ENCODE results near the gene DSC1. TPM values are rescaled to one million over a fixed set of nuclear protein-coding genes. Genes with fewer than 3 reads are reported as not detected.

Gene DSC1
- total RNA-seq (ENCODE audit: low replicate concordance), result 1.6 and 4.1 TPM in 2 replicates
- long read RNA-seq, full-length matches to known transcripts, result 1 of 9 reads
- long read RNA-seq, partial matches to known transcripts, result 7 of 9 reads
- long read RNA-seq, other reads (novel, unspliced or antisense), result 1 of 9 reads

- Mint-ChIP-seq H3K36me3 (no peaks in the 10 kb centered on the region), H3K4me3 (peak within 1 kb of the TSS; percentile 13), H3K9me3 (no peaks in the 10 kb centered on the region), H3K4me1 (ENCODE audit: unreplicated experiment) (no peaks in the 10 kb centered on the region), H3K27ac (peak within 1 kb of the TSS; percentile 67), H3K27me3 (no peaks in the 10 kb centered on the region)
- no peak for TF ChIP-seq CTCF (conservative IDR thresholded peaks at IDR 0.05)
- DNase-seq (ENCODE audit: extremely low spot score, unreplicated experiment), result no peak
These were observed at the start of gene DSC1 for GRCh38 chr18:31162825-31163435. TSS of gene DSC1 (minus strand) at chr18:31162856. CDS start at chr18:31162594, 262 bp downstream.

- H3K4me3 Mint-ChIP-seq, result no peak overlapping the region
- TF ChIP-seq CTCF (conservative IDR thresholded peaks at IDR 0.05), result no peak
- no peak overlapping the region for H3K27ac Mint-ChIP-seq
- H3K27me3 Mint-ChIP-seq, result no peaks in the 10 kb centered on the region
- no peak for DNase-seq (ENCODE audit: extremely low spot score, unreplicated experiment)
- H3K4me1 Mint-ChIP-seq (ENCODE audit: unreplicated experiment), result peaks cover 9% of the 10 kb centered on the region
- H3K9me3 Mint-ChIP-seq, result peaks cover 4% of the 10 kb centered on the region
- H3K36me3 Mint-ChIP-seq, result peaks cover 4% of the 10 kb centered on the region
These were observed 48.4 kb upstream of the DSC1 start for GRCh38 chr18:31211047-31211446.

GRCh38 chr18:31209041-31209440 lies 46.4 kb upstream of the DSC1 start:
- H3K4me3 Mint-ChIP-seq, result no peak overlapping the region
- DNase-seq (ENCODE audit: extremely low spot score, unreplicated experiment), result no peak
- H3K36me3 Mint-ChIP-seq, result peaks cover 4% of the 10 kb centered on the region
- H3K27ac Mint-ChIP-seq, result peak overlapping the region; percentile 54
- peaks cover 9% of the 10 kb centered on the region for H3K4me1 Mint-ChIP-seq (ENCODE audit: unreplicated experiment)
- no peaks in the 10 kb centered on the region for H3K9me3 Mint-ChIP-seq
- no peaks in the 10 kb centered on the region for H3K27me3 Mint-ChIP-seq
- no peak for TF ChIP-seq CTCF (conservative IDR thresholded peaks at IDR 0.05)

- Mint-ChIP-seq H3K36me3 (peaks cover 4% of the 10 kb centered on the region), H3K4me3 (peak overlapping the region; percentile 91), H3K4me1 (ENCODE audit: unreplicated experiment) (peaks cover 17% of the 10 kb centered on the region), H3K27ac (peak overlapping the region; percentile 88), H3K9me3 (no peaks in the 10 kb centered on the region), H3K27me3 (no peaks in the 10 kb centered on the region)
- DNase-seq (ENCODE audit: extremely low spot score, unreplicated experiment), result no peak
- no peak for TF ChIP-seq CTCF (conservative IDR thresholded peaks at IDR 0.05)
These were observed 44.7 kb upstream of the DSC1 start for GRCh38 chr18:31207391-31207790.

- H3K27ac Mint-ChIP-seq, result peak overlapping the region; percentile 88
- peaks cover 4% of the 10 kb centered on the region for H3K36me3 Mint-ChIP-seq
- DNase-seq (ENCODE audit: extremely low spot score, unreplicated experiment), result no peak
- H3K4me1 Mint-ChIP-seq (ENCODE audit: unreplicated experiment), result peaks cover 17% of the 10 kb centered on the region
- H3K9me3 Mint-ChIP-seq, result no peaks in the 10 kb centered on the region
- H3K4me3 Mint-ChIP-seq, result peak overlapping the region; percentile 91
- TF ChIP-seq CTCF (conservative IDR thresholded peaks at IDR 0.05), result peak; percentile 67
- H3K27me3 Mint-ChIP-seq, result no peaks in the 10 kb centered on the region
These were observed 44.2 kb upstream of the DSC1 start for GRCh38 chr18:31206787-31207381.
